Liver (tissue), 3 donors: ENCODE measurements around the gene SLC7A5.

ENCODE experiments used
- ATF3 ChIP-seq: IDR thresholded peaks from 2 replicates; pipeline ENCODE4 v1.6.1; 2016; ENCODE audit warnings: antibody characterized with exemption
- EGR1 ChIP-seq, 2 donors: IDR thresholded peaks; 2 replicates each; pipeline ENCODE4 v1.6.1; 2016 to 2018; ENCODE audit warnings: antibody characterized with exemption in 2 of 2, low read depth in 2 of 2
- GABPA ChIP-seq, 2 donors: IDR thresholded peaks in 1 of 2; conservative IDR thresholded peaks in 1 of 2; 2 replicates each; pipeline ENCODE4 v1.6.1; 2016; ENCODE audit warnings: antibody characterized with exemption in 2 of 2, mild to moderate bottlenecking in 1 of 2, moderate library complexity in 1 of 2
- HNF4G ChIP-seq: IDR thresholded peaks from 2 replicates; pipeline ENCODE4 v1.6.1; 2016; ENCODE audit warnings: antibody characterized with exemption
- JUND ChIP-seq, 2 donors: IDR thresholded peaks; 2 replicates each; pipeline ENCODE4 v1.6.1; 2016; ENCODE audit warnings: antibody characterized with exemption in 2 of 2
- RAD21 ChIP-seq, 2 donors: IDR thresholded peaks; 2 replicates each; pipeline ENCODE4 v1.6.1; 2016; ENCODE audit warnings: antibody characterized with exemption in 2 of 2, mild to moderate bottlenecking in 2 of 2
- REST ChIP-seq: IDR thresholded peaks from 2 replicates; pipeline ENCODE4 v1.6.1; 2016; ENCODE audit warnings: antibody characterized with exemption, mild to moderate bottlenecking
- RXRA ChIP-seq, 2 donors: IDR thresholded peaks; 2 replicates each; pipeline ENCODE4 v1.6.1; 2017 to 2018; ENCODE audit warnings: antibody characterized with exemption in 2 of 2, mild to moderate bottlenecking in 1 of 2
- TAF1 ChIP-seq: conservative IDR thresholded peaks from 2 replicates; pipeline ENCODE4 v1.6.1; 2016; ENCODE audit warnings: antibody characterized with exemption, mild to moderate bottlenecking
- YY1 ChIP-seq: IDR thresholded peaks from 2 replicates; pipeline ENCODE4 v1.6.1; 2016; ENCODE audit warnings: antibody characterized with exemption, mild to moderate bottlenecking
- TF ChIP-seq, protein P1 (sequence below): fragments of 150-350 bp; IDR thresholded peaks from 2 replicates; pipeline ENCODE4 v1.5.1; 2017; ENCODE audit warnings: improper control_type of control experiment, low read depth, low read length; ENCODE audit not compliant: missing input control
- TF ChIP-seq, protein P2 (sequence below): IDR thresholded peaks from 2 replicates; pipeline ENCODE4 v1.6.1; 2016; ENCODE audit warnings: antibody characterized with exemption
- donor health status: healthy.
- donor health status: healthy.

DNA sequence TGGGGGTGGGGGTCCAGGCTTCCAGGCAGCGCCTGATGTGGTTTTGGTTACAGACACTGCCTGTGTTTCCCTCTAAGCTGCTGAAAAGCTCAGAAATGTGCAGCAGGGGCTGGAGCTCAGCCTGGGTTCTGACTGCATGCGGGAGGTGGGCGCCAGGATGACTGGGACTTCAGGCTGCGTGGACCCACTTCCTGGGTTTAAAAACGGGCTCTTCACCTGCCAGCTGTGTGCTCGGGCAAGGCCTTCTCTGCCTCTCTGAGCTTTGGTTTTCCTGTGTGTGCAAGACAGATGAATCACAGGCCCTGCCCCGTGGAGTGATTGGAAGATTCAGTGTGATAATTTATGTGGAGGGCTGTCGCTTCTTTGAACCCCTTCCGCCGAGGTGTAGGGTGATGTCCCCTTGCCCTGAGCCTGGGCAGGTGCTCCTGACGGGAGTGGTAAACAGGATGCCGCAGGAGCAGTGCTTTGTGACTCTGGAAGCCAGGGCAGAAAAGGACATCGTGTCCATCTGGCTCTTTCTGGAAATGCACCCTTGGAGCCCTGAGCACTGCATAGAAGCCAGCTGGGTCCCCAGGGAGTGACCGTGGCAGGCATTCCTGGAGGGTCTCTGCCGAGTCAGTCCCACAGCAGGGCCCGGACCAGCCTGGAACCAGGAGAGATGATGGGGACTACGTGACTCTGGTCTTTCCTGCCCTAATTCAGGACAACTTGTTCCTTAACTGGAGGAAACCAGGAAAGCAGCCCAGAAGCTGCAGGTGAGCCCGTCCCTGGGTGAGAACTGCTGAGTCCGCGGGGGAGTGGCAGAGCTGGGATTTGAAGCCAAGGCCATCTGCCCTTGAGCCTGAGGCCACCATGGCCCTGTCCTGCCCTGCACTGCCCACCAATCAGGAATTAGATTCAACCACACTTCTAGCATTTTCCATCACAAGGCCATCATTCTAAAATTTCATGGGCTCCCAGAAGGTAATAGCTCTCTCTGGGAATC, 28.5 kb upstream of the SLC7A5 start:
- TF ChIP-seq, protein P1, sequence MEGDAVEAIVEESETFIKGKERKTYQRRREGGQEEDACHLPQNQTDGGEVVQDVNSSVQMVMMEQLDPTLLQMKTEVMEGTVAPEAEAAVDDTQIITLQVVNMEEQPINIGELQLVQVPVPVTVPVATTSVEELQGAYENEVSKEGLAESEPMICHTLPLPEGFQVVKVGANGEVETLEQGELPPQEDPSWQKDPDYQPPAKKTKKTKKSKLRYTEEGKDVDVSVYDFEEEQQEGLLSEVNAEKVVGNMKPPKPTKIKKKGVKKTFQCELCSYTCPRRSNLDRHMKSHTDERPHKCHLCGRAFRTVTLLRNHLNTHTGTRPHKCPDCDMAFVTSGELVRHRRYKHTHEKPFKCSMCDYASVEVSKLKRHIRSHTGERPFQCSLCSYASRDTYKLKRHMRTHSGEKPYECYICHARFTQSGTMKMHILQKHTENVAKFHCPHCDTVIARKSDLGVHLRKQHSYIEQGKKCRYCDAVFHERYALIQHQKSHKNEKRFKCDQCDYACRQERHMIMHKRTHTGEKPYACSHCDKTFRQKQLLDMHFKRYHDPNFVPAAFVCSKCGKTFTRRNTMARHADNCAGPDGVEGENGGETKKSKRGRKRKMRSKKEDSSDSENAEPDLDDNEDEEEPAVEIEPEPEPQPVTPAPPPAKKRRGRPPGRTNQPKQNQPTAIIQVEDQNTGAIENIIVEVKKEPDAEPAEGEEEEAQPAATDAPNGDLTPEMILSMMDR: no peak
- TF ChIP-seq TAF1 (no peak), RAD21 (IDR thresholded peaks at IDR 0.05) (no peak), GABPA (IDR thresholded peaks at IDR 0.05 in 1 of 2, conservative IDR thresholded peaks at IDR 0.05 in 1 of 2) (no peak), REST (no peak), JUND (IDR thresholded peaks at IDR 0.05) (no peak), RXRA (IDR thresholded peaks at IDR 0.05) (no peak), EGR1 (IDR thresholded peaks at IDR 0.05; ENCODE audit: low read depth in 2 of 2) (no peak), HNF4G (no peak), YY1 (no peak), ATF3 (no peak)
- TF ChIP-seq, protein P2, sequence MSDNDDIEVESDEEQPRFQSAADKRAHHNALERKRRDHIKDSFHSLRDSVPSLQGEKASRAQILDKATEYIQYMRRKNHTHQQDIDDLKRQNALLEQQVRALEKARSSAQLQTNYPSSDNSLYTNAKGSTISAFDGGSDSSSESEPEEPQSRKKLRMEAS: no peak
